ENCODE measurements around the gene ATP8B4. TPM values are rescaled to one million over a fixed set of nuclear protein-coding genes. Genes with fewer than 3 reads are reported as not detected.

The ATP8B4 gene, protein sequence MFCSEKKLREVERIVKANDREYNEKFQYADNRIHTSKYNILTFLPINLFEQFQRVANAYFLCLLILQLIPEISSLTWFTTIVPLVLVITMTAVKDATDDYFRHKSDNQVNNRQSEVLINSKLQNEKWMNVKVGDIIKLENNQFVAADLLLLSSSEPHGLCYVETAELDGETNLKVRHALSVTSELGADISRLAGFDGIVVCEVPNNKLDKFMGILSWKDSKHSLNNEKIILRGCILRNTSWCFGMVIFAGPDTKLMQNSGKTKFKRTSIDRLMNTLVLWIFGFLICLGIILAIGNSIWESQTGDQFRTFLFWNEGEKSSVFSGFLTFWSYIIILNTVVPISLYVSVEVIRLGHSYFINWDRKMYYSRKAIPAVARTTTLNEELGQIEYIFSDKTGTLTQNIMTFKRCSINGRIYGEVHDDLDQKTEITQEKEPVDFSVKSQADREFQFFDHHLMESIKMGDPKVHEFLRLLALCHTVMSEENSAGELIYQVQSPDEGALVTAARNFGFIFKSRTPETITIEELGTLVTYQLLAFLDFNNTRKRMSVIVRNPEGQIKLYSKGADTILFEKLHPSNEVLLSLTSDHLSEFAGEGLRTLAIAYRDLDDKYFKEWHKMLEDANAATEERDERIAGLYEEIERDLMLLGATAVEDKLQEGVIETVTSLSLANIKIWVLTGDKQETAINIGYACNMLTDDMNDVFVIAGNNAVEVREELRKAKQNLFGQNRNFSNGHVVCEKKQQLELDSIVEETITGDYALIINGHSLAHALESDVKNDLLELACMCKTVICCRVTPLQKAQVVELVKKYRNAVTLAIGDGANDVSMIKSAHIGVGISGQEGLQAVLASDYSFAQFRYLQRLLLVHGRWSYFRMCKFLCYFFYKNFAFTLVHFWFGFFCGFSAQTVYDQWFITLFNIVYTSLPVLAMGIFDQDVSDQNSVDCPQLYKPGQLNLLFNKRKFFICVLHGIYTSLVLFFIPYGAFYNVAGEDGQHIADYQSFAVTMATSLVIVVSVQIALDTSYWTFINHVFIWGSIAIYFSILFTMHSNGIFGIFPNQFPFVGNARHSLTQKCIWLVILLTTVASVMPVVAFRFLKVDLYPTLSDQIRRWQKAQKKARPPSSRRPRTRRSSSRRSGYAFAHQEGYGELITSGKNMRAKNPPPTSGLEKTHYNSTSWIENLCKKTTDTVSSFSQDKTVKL
- total RNA-seq, result 2.7 and 5.3 TPM in 2 replicates

DNA sequence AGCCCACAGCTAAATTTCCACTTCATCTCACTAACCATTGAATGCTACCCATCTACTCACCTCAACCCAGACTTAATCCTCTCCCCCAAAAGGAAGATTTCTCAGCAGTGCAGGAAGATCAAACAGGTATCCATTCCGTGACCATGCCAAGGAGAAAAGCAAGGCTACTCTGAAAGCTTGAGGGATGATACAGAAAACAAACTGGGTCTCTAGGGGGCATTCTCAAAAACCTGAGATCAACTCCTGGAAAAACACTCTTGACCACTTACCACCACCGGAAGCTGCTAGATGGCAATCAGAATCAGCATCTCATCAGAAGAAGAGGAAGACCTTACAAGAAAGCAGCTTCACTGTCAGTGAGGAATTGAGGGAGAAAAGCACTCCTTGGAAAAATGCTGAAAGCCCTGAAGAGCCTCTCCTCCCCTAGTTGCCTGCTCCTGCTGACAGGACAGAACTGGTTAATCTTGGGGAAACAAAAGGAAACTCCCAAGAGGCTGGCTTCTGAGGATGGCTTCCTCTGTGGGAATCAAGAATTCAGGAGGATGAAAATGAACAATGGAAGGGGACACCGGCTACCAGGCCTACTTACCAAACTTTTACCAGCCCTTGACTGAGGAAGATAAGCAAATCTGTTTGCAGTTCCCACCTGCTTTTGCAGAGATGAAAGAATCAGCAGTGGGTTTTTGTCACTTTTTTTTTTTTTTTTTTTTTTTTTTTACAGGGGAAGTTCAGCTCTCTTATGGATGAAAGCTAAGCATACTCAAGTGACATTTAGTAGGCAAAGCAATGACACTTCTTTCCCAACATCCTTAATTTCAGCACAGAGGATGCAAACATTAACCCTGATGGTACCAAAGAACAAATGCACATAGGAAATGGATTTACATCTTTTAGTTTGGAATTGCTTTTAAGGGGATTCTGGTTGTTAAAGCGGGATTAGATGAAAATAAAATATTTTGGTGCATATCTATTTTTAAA, at the start of gene ATP8B4:
Gene ATP8B4 (minus strand): TSS at position 171 of the 978 bp plus-strand sequence. CDS start 12,267 bp downstream, outside the sequence.

Small RNAs within 50 kb of the gene (small RNA-seq; reads per million reads assigned to genes)
- gene RNA5SP394 (ENCODE audit: low replicate concordance), result not detected

Other genes with a start within 250 kb of the ATP8B4 start
- 0.66 TPM in 1 of 2 replicates, not detected in the other for gene SLC27A2, start 63.0 kb upstream of the ATP8B4 start, total RNA-seq
- not detected in 2 replicates for gene HDC, start 146.5 kb upstream of the ATP8B4 start, total RNA-seq
- 36.5 and 78.5 TPM in 2 replicates for gene GABPB1, start 236.0 kb upstream of the ATP8B4 start, total RNA-seq

Measured in placental pericyte (primary cell).